SU-DHL-6 (cell line): ENCODE results near the gene PPFIA2.

Experiments used
- CTCF ChIP-seq: fragments of 200-600 bp; sonication (generic); IDR thresholded peaks from one replicate; pipeline ENCODE4 v1.5.1; 2017; ENCODE audit warnings: antibody characterized with exemption, mild to moderate bottlenecking, low read length, moderate library complexity; ENCODE audit not compliant: insufficient read depth, poor library complexity, severe bottlenecking
- EZH2phosphoT487 ChIP-seq: fragments of 200-600 bp; sonication (generic), shearing (Covaris generic); conservative IDR thresholded peaks from 2 replicates; pipeline ENCODE4 v1.6.1; 2018; ENCODE audit warnings: mild to moderate bottlenecking, antibody characterized with exemption, low read length, moderate library complexity, mixed read lengths

GRCh38 chr12:81370456-81370855 is 388.7 kb downstream of the PPFIA2 start:
- TF ChIP-seq EZH2phosphoT487 (no peak), CTCF (no peak)
